Lower lobe of right lung (tissue), 2 donors: Measurements from ENCODE around the gene ANXA4. TPM values are rescaled to one million over a fixed set of nuclear protein-coding genes. Genes with fewer than 3 reads are reported as not detected.

Experiments used
- ATAC-seq, 2 donors: fragments of 200-7000 bp; cut with Tn5 transposase; one replicate each; pipeline ENCODE4 v1.9.1; 2020 to 2022; ENCODE audit warnings: mild to moderate bottlenecking in 2 of 2, moderate library complexity in 2 of 2
- DNase-seq: peaks from one replicate; pipeline ENCODE4 v3.0.0-alpha.2; 2020
- H3K27ac ChIP-seq: fragments of 200-600 bp; one replicate; pipeline ENCODE4 v1.8.0; 2022
- H3K27me3 ChIP-seq: fragments of 200-600 bp; one replicate; pipeline ENCODE4 v1.8.0; 2022; ENCODE audit warnings: low read depth
- H3K36me3 ChIP-seq: fragments of 200-600 bp; one replicate; pipeline ENCODE4 v1.8.0; 2022; ENCODE audit warnings: mild to moderate bottlenecking
- H3K4me1 ChIP-seq: fragments of 200-600 bp; one replicate; pipeline ENCODE4 v1.8.0; 2022
- H3K4me3 ChIP-seq: fragments of 200-600 bp; one replicate; pipeline ENCODE4 v1.8.0; 2022; ENCODE audit warnings: mild to moderate bottlenecking
- H3K9me3 ChIP-seq: fragments of 200-600 bp; one replicate; pipeline ENCODE4 v1.8.0; 2022
- intact Hi-C: fragments of 100-400 bp; cut with DNase I; formaldehyde crosslinking; loops from one replicate; pipeline ENCODE4 v1.11.0; 2022
- total RNA-seq: library from RNA; stranded (reverse); fragmentation: NEBNext Ultra II Directional; extraction: Animal tissue kit (Norgen Biotek cat#: 25700); gene quantifications from one replicate; pipeline ENCODE4 v1.2.1, GENCODE V29; 2021
- TF ChIP-seq, protein P1 (sequence below): fragments of 200-600 bp; IDR thresholded peaks from one replicate; pipeline ENCODE4 v1.8.0; 2022; ENCODE audit warnings: antibody characterized with exemption, mild to moderate bottlenecking
- donor health status: DM: no; HTN: yes; CAD: no; lungs with severe emphysema.

Gene ANXA4
- total RNA-seq, 1 donor from 2014 or later = 173 TPM

DNA sequence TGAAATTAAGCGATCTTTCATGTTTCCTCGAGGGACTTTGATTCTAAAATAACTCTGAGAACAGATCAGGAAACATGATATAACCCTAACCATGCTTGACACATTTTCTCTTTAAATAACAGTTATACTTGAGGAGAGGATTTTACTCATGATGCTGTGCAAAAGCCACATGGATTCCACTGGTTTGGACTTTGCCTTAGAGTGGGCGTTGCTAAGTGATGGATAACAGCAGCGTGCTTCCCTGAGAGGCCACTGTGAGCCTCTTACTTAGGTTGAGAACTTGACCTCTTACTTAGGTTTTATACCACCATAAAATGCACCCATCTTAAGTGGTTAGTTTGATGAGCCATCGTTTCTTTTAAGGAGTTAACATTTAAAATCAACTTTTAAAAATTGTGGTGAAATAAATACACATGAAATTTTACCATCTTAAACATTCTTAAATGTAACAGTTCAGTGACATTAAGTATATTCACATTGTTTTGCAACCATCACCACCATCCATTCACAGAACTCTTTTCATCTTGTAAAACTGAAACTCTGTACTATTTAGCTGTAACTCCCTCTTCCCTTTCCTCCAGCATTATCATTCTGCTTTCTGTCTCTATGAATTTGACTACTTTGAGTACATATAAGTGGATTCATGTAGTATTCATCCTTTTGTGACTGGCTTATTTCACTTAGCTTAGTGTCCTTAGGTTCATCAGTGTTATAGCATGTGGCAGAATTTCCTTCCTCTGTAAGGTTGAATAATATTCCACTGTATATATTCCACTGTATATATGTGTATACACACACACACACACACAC is 22.6 kb downstream of the ANXA4 start:
- peaks cover 59% of the 10 kb centered on the region for H3K4me1 ChIP-seq
- no peak overlapping the region for H3K27ac ChIP-seq
- TF ChIP-seq, protein P1, sequence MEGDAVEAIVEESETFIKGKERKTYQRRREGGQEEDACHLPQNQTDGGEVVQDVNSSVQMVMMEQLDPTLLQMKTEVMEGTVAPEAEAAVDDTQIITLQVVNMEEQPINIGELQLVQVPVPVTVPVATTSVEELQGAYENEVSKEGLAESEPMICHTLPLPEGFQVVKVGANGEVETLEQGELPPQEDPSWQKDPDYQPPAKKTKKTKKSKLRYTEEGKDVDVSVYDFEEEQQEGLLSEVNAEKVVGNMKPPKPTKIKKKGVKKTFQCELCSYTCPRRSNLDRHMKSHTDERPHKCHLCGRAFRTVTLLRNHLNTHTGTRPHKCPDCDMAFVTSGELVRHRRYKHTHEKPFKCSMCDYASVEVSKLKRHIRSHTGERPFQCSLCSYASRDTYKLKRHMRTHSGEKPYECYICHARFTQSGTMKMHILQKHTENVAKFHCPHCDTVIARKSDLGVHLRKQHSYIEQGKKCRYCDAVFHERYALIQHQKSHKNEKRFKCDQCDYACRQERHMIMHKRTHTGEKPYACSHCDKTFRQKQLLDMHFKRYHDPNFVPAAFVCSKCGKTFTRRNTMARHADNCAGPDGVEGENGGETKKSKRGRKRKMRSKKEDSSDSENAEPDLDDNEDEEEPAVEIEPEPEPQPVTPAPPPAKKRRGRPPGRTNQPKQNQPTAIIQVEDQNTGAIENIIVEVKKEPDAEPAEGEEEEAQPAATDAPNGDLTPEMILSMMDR = no peak
- no peak overlapping the region for H3K4me3 ChIP-seq
- intact Hi-C loops = no loop called here
- ATAC-seq (no peak), DNase-seq (no peak)
- no peaks in the 10 kb centered on the region for H3K27me3 ChIP-seq
- H3K36me3 ChIP-seq = no peaks in the 10 kb centered on the region
- no peaks in the 10 kb centered on the region for H3K9me3 ChIP-seq

- ATAC-seq (no peak), DNase-seq (no peak)
- intact Hi-C loops = no loop called here
- H3K27ac ChIP-seq = no peak overlapping the region
- TF ChIP-seq, protein P1 = no peak
- H3K4me3 ChIP-seq = no peak overlapping the region
- peaks cover 65% of the 10 kb centered on the region for H3K4me1 ChIP-seq
- H3K9me3 ChIP-seq = no peaks in the 10 kb centered on the region
- no peaks in the 10 kb centered on the region for H3K27me3 ChIP-seq
- H3K36me3 ChIP-seq = no peaks in the 10 kb centered on the region
Observed at GRCh38 chr2:69765096-69765380, 23.1 kb downstream of the ANXA4 start.

- Histone ChIP-seq H3K9me3 (no peaks in the 10 kb centered on the region), H3K4me1 (peaks cover 74% of the 10 kb centered on the region), H3K4me3 (no peak overlapping the region), H3K27me3 (no peaks in the 10 kb centered on the region), H3K36me3 (no peaks in the 10 kb centered on the region), H3K27ac (no peak overlapping the region)
- TF ChIP-seq, protein P1 = no peak
- ATAC-seq = no peak
- intact Hi-C loops = no loop called here
- DNase-seq = no peak
Observed at GRCh38 chr2:69766014-69766413, 24.1 kb downstream of the ANXA4 start.

- Histone ChIP-seq H3K27me3 (no peaks in the 10 kb centered on the region), H3K36me3 (no peaks in the 10 kb centered on the region), H3K4me1 (peaks cover 81% of the 10 kb centered on the region), H3K27ac (peak overlapping the region; percentile 32), H3K4me3 (no peak overlapping the region), H3K9me3 (no peaks in the 10 kb centered on the region)
- no peak for ATAC-seq
- no peak for DNase-seq
- intact Hi-C loops = no loop called here
- TF ChIP-seq, protein P1 = no peak
Observed at GRCh38 chr2:69767034-69767433, 25.1 kb downstream of the ANXA4 start.

- H3K4me1 ChIP-seq = peaks cover 89% of the 10 kb centered on the region
- intact Hi-C loops = no loop called here
- no peak overlapping the region for H3K27ac ChIP-seq
Observed at GRCh38 chr2:69768235-69768634, 26.3 kb downstream of the ANXA4 start.

More at GRCh38 chr2:69768235-69768634, 26.3 kb downstream of the ANXA4 start:
- TF ChIP-seq, protein P1 = no peak
- DNase-seq = no peak
- no peaks in the 10 kb centered on the region for H3K9me3 ChIP-seq
- no peak overlapping the region for H3K4me3 ChIP-seq
- H3K36me3 ChIP-seq = no peaks in the 10 kb centered on the region
- ATAC-seq = no peak
- no peaks in the 10 kb centered on the region for H3K27me3 ChIP-seq
